Stimulated activated naive CD8-positive, alpha-beta T cell treated with anti-CD3 and anti-CD28 coated beads, Interleukin-15, Interleukin-2, amounts not matched to agents 100 ng/mL and 50 ng/mL, for 24 hours (primary cell): ENCODE results near the gene MMP24.
"Not testable (repeated sequence)": the region's sequence is repeated elsewhere in the genome, so short reads cannot be mapped to it uniquely, and the experiment has no call there.

Source experiments
- H3K27ac Mint-ChIP-seq: one replicate; pipeline ENCODE4 v1.8.0; 2021; ENCODE audit warnings: mild to moderate bottlenecking, mixed read lengths
- H3K27me3 Mint-ChIP-seq: one replicate; pipeline ENCODE4 v1.8.0; 2021; ENCODE audit warnings: mixed read lengths
- H3K36me3 Mint-ChIP-seq: one replicate; pipeline ENCODE4 v1.8.0; 2021; ENCODE audit warnings: low read depth, mixed read lengths
- H3K4me1 Mint-ChIP-seq: one replicate; pipeline ENCODE4 v1.8.0; 2021; ENCODE audit warnings: low read depth, mixed read lengths
- H3K4me3 Mint-ChIP-seq: one replicate; pipeline ENCODE4 v1.8.0; 2021; ENCODE audit warnings: mild to moderate bottlenecking, mixed read lengths
- H3K9me3 Mint-ChIP-seq: one replicate; pipeline ENCODE4 v1.8.0; 2021; ENCODE audit warnings: mixed read lengths

Gene MMP24

GRCh38 chr20:35226126-35226883, at the start of gene MMP24:
Gene MMP24, plus strand, starts transcription at chr20:35226690. Its CDS starts 49 bp downstream, at chr20:35226739.
- Mint-ChIP-seq H3K36me3 (peaks cover 8% of the 10 kb centered on the region), H3K27me3 (peaks cover 43% of the 10 kb centered on the region), H3K27ac (no peak within 1 kb of the TSS), H3K9me3 (no peaks in the 10 kb centered on the region), H3K4me1 (peaks cover 12% of the 10 kb centered on the region), H3K4me3 (peak within 1 kb of the TSS; percentile 69)

DNA sequence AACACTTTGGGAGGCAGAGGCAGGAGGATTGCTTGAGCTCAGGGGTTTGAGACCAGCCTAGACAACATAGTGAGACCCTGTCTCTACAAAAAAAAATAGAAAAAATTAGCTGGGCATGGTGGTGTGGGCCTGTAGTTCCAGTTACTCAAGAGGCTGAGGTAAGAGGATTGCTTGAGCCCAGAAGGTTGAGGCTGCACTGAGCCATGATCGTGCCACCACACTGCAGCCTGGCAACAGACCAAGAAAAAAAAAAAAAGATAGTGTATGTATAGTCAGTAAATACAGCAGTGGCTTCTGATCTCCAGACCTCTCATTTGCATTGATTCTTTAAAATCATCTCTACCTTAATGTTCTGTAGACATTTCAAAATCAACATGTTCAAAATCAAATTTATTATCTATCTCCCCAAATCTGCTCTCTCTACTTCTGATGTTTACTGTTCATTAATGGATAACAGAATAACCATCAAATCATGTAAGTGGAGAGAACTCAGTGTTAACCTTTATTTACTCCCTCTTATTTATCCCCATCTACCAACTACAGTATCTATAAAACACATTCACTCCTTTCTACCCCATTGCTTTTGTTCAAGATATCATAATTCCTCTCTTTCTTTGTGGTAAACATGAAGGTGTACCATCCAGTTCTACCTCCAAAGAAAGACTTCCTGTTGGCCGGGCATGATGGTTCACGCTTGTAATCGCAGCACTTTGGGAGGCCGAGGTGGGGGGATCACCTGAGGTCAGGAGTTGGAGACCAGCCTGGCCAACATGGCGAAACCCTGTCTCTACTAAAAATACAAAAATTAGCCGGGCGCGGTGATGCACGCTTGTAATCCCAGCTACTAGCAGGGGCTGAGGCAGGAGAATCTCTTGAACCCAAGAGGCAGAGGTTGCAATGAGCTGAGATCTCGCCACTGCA, 46.9 kb upstream of the MMP24 start:
- Mint-ChIP-seq H3K4me3 (no peak overlapping the region), H3K27ac (no peak overlapping the region), H3K9me3 (no peaks in the 10 kb centered on the region), H3K4me1 (no peaks in the 10 kb centered on the region), H3K27me3 (no peaks in the 10 kb centered on the region), H3K36me3 (peaks cover 6% of the 10 kb centered on the region)

- Mint-ChIP-seq H3K9me3 (no peaks in the 10 kb centered on the region), H3K27me3 (no peaks in the 10 kb centered on the region), H3K4me1 (no peaks in the 10 kb centered on the region), H3K36me3 (peaks cover 6% of the 10 kb centered on the region), H3K4me3 (no peak overlapping the region), H3K27ac (no peak overlapping the region)
Observed at GRCh38 chr20:35180266-35180665, 46.2 kb upstream of the MMP24 start.

GRCh38 chr20:35181731-35182130, 44.8 kb upstream of the MMP24 start:
- H3K27me3 Mint-ChIP-seq: no peaks in the 10 kb centered on the region
- H3K9me3 Mint-ChIP-seq: no peaks in the 10 kb centered on the region
- no peak overlapping the region for H3K27ac Mint-ChIP-seq
- peaks cover 6% of the 10 kb centered on the region for H3K36me3 Mint-ChIP-seq
- H3K4me3 Mint-ChIP-seq: no peak overlapping the region
- H3K4me1 Mint-ChIP-seq: no peaks in the 10 kb centered on the region

DNA sequence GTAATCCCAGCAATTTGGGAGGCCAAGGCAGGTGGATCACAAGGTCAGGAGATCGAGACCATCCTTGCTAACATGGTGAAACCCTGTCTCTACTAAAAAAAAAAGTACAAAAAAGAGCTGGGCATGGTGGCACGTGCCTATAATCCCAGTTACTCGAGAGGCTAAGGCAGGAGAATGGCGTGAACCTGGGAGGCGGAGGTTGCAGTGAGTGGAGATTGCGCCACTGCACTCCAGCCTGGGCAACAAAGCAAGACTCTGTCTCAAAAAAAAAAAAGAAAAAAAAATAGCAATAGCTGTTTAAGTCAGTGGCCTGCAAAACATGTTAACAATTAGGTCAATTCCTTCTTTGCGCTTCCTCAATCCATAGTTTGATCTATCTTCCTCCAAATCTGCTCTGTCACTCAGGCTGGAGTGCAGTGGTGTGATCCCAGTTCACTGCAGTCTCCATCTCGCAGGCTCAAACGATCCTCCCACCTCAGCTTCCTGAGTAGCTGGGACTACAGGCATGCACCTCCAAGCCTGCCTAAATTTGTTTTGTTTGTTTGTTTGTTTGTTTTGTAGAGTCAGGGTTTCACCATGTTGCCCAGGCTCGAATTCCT, 39.7 kb upstream of the MMP24 start:
- H3K4me3 Mint-ChIP-seq, H3K4me1 Mint-ChIP-seq, H3K27ac Mint-ChIP-seq, H3K9me3 Mint-ChIP-seq, H3K27me3 Mint-ChIP-seq, H3K36me3 Mint-ChIP-seq: not testable (repeated sequence)

GRCh38 chr20:35187584-35188190, 38.8 kb upstream of the MMP24 start:
- H3K27me3 Mint-ChIP-seq: no peaks in the 10 kb centered on the region
- no peak overlapping the region for H3K27ac Mint-ChIP-seq
- no peaks in the 10 kb centered on the region for H3K4me1 Mint-ChIP-seq
- no peaks in the 10 kb centered on the region for H3K36me3 Mint-ChIP-seq
- H3K9me3 Mint-ChIP-seq: no peaks in the 10 kb centered on the region
- no peak overlapping the region for H3K4me3 Mint-ChIP-seq

DNA sequence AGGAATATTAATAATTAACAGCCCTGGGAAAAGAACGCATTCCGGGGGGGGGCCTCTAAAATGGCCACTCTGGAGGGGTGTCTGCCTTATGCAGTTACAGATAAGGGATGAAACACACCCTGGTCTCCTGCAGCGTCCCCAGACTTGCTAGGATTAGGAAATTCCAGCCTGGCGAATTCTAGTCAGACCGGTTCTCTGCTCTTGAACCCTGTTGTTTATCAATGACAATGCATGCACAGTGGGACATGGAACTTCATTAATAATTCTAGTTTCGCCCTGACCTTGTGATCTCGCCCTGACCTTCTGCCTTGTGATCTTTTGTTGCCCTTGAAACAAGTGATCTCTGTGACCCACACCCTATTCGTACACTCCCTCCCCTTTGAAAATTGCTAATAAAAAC, 37.3 kb upstream of the MMP24 start:
- H3K36me3 Mint-ChIP-seq, H3K9me3 Mint-ChIP-seq, H3K27ac Mint-ChIP-seq, H3K27me3 Mint-ChIP-seq, H3K4me3 Mint-ChIP-seq, H3K4me1 Mint-ChIP-seq: not testable (repeated sequence)

GRCh38 chr20:35190556-35190955, 35.9 kb upstream of the MMP24 start:
- H3K9me3 Mint-ChIP-seq: peaks cover 3% of the 10 kb centered on the region
- peaks cover 4% of the 10 kb centered on the region for H3K36me3 Mint-ChIP-seq
- no peak overlapping the region for H3K4me3 Mint-ChIP-seq
- H3K27me3 Mint-ChIP-seq: no peaks in the 10 kb centered on the region
- H3K27ac Mint-ChIP-seq: no peak overlapping the region
- H3K4me1 Mint-ChIP-seq: no peaks in the 10 kb centered on the region

DNA sequence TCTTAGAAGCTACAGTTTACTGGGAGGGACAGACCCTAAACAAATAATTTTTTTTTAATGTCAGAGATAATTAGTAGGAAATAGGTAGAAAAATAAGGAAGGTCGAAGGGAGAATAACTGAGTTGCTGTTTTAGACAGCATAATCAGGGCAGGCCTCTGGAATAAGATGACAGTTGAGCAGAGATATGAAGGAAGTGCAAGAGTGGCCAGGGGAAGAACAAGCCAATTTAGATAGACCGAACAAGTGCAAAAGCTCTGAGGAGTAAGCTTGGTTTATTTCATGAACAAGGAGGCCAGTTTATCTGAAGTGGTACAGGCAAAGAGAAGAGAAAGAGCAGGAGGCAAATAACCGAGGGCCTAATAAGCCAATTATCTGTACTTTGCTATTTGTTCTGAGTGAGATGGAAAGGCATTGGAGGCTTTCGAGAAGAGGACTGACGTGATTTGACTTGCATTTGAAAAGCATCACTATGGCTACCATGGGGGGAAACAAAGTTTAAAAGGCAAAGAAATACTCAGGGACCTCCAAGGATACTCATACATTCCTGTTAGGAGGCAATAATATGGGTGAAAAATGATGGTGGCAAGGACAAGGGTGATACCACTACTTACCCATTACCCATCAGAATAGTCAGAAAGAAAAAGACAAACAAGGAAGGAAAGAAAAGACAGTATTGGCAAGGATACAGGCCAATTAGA, 34.9 kb upstream of the MMP24 start:
- H3K36me3 Mint-ChIP-seq: peaks cover 7% of the 10 kb centered on the region
- no peak overlapping the region for H3K4me3 Mint-ChIP-seq
- H3K27me3 Mint-ChIP-seq: no peaks in the 10 kb centered on the region
- H3K9me3 Mint-ChIP-seq: peaks cover 7% of the 10 kb centered on the region
- H3K27ac Mint-ChIP-seq: no peak overlapping the region
- no peaks in the 10 kb centered on the region for H3K4me1 Mint-ChIP-seq

GRCh38 chr20:35192118-35192872, 34.2 kb upstream of the MMP24 start:
- Mint-ChIP-seq H3K4me1 (no peaks in the 10 kb centered on the region), H3K9me3 (peaks cover 14% of the 10 kb centered on the region), H3K27ac (no peak overlapping the region), H3K36me3 (peaks cover 10% of the 10 kb centered on the region), H3K4me3 (no peak overlapping the region), H3K27me3 (no peaks in the 10 kb centered on the region)

DNA sequence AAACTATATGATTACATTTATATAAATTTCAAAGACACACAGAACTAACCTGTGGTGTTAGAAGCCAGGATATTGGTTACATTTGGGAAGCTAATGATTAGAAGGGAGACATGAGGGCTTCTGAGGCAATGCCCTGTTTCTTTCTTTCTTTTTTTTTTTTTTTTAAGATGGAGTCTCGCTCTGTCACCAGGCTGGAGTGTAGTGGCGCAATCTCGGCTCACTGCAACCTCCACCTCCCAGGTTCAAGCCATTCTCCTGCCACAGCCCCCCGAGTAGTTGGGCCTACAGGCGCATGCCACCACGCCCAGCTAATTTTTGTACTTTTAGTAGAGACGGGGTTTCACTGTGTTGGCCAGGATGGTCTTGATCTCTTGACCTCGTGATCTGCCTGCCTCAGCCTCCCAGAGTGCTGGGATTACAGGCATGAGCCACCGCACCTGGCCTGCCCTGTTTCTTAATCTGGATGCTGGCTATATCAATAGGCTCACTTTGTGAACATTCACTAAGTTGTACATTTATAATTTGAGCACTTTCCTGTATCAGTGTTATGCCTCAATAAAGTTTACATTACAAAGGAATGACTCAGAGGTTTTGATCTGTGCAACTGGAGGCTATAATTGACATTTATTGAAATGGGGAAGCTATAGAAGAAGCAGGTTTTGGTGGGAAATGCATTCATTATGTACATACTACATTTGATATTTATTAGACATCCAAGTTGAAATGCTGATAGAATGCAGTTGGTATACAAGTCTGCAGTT, 33.3 kb upstream of the MMP24 start:
- not testable (repeated sequence) for H3K27me3 Mint-ChIP-seq, H3K4me3 Mint-ChIP-seq, H3K4me1 Mint-ChIP-seq, H3K27ac Mint-ChIP-seq
- Mint-ChIP-seq H3K9me3 (peaks cover 16% of the 10 kb centered on the region), H3K36me3 (peaks cover 12% of the 10 kb centered on the region)

DNA sequence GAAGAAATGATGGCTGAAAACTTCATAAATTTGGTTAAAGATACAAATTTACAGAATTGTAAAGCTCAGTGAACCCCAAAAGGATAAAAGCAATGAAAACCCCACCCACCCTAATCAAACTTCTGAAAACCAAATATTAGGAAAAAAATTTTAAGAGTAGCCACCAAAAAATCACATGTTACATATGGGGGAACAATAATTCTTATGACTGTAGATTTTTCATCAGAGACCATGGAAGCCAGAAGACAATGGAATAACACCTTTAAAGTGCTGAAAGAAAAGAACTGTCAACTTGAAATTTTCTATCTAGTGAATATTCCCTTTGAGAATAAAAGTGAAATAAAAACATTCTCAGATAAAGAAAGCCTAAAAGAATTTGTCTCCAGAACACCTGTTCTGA, 30.2 kb upstream of the MMP24 start:
- Mint-ChIP-seq H3K36me3 (peaks cover 15% of the 10 kb centered on the region), H3K4me3 (no peak overlapping the region), H3K4me1 (no peaks in the 10 kb centered on the region), H3K27me3 (no peaks in the 10 kb centered on the region), H3K27ac (no peak overlapping the region), H3K9me3 (peaks cover 21% of the 10 kb centered on the region)

DNA sequence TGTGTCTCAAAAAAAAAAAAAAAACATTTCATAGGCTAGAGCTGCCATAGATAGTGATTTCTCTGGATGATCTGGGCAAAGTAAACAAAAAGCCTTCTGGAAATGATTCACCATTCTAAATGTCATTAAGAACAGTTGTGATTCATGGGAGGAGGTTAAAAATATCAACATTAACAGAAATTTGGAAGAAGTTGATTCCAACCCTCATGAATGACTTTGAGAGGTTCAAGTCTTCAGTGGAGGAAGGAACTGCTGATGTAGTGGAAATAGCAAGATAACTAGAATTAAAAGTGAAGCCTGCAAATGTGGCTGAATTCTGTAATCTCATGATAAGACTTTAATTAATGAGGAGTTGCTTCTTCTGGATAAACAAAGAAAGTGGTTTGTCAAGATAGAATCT, 26.8 kb upstream of the MMP24 start:
- Mint-ChIP-seq H3K27me3 (no peaks in the 10 kb centered on the region), H3K27ac (no peak overlapping the region), H3K36me3 (peaks cover 15% of the 10 kb centered on the region), H3K9me3 (peaks cover 21% of the 10 kb centered on the region), H3K4me1 (no peaks in the 10 kb centered on the region), H3K4me3 (no peak overlapping the region)
